Vagina (tissue), 2 donors: Measurements from ENCODE around the gene PACRGL. TPM values are rescaled to one million over a fixed set of nuclear protein-coding genes. Genes with fewer than 3 reads are reported as not detected.

Experiments
- DNase-seq, 2 donors: peaks; one replicate each; pipeline ENCODE4 v3.0.0-alpha.2; 2017; ENCODE audit errors: extremely low spot score in 2 of 2
- H3K27ac ChIP-seq: fragments of 200-600 bp; sonication (generic); one replicate; pipeline ENCODE4 v1.5.1; 2019
- H3K27me3 ChIP-seq: fragments of 200-600 bp; sonication (generic); one replicate; pipeline ENCODE4 v1.5.1; 2019
- H3K36me3 ChIP-seq, 2 donors: fragments of 200-600 bp; sonication (generic); one replicate each; pipeline ENCODE4 v1.5.1; 2017 to 2019
- H3K4me1 ChIP-seq: fragments of 200-600 bp; sonication (generic); one replicate; pipeline ENCODE4 v1.5.1; 2019
- H3K4me3 ChIP-seq, 2 donors: fragments of 200-600 bp; sonication (generic); 1 replicate in 1 of 2; 2 replicates in 1 of 2; pipeline ENCODE4 v1.5.1; 2016 to 2019
- H3K9me3 ChIP-seq: fragments of 200-600 bp; sonication (generic); one replicate; pipeline ENCODE4 v1.5.1; 2019
- POLR2A ChIP-seq, 2 donors: fragments of 450-650 bp; IDR thresholded peaks; one replicate each; pipeline ENCODE4 v1.6.1; 2017; ENCODE audit warnings: antibody characterized with exemption in 2 of 2, mild to moderate bottlenecking in 2 of 2, moderate library complexity in 2 of 2
- POLR2AphosphoS5 ChIP-seq, 2 donors: sonication (generic); formaldehyde crosslinking; IDR thresholded peaks; one replicate each; pipeline ENCODE4 v1.9.0; 2017; ENCODE audit warnings: antibody characterized with exemption in 2 of 2, mild to moderate bottlenecking in 2 of 2, low read depth in 1 of 2; ENCODE audit not compliant: insufficient read depth in 1 of 2
- intact Hi-C: fragments of 100-400 bp; cut with DNase I; formaldehyde crosslinking; loops from one replicate; pipeline ENCODE4 v1.15.1; 2023
- total RNA-seq: library from RNA; depleted of rRNA; stranded (reverse); fragments of >200 nt; gene quantifications from one replicate; pipeline ENCODE4 v1.2.3, GENCODE V29; 2016
- TF ChIP-seq, protein P1 (sequence below), 3 experiments: fragments of 450-650 bp in 2 of 3; fragments of 200-600 bp in 1 of 3; sonication (generic) in 1 of 3; IDR thresholded peaks; one replicate each; pipeline ENCODE4 v1.5.1; 2017 to 2019; ENCODE audit warnings: antibody characterized with exemption in 3 of 3, mild to moderate bottlenecking in 2 of 3, moderate library complexity in 2 of 3

PACRGL gene
- total RNA-seq, 1 donor from 2014 or later = 53.8 TPM

GRCh38 chr4:20666012-20666860 is 34.0 kb upstream of the PACRGL start:
- no peaks in the 10 kb centered on the region for H3K9me3 ChIP-seq
- no peaks in the 10 kb centered on the region for H3K27me3 ChIP-seq
- intact Hi-C loops = no loop called here
- H3K36me3 ChIP-seq = no peaks in the 10 kb centered on the region
- no peak for DNase-seq
- no peaks in the 10 kb centered on the region for H3K4me1 ChIP-seq
- H3K27ac ChIP-seq = no peak overlapping the region
- no peak for TF ChIP-seq POLR2AphosphoS5 (IDR thresholded peaks at IDR 0.05; ENCODE audit: insufficient read depth in 1 of 2, low read depth in 1 of 2)
- TF ChIP-seq, protein P1, sequence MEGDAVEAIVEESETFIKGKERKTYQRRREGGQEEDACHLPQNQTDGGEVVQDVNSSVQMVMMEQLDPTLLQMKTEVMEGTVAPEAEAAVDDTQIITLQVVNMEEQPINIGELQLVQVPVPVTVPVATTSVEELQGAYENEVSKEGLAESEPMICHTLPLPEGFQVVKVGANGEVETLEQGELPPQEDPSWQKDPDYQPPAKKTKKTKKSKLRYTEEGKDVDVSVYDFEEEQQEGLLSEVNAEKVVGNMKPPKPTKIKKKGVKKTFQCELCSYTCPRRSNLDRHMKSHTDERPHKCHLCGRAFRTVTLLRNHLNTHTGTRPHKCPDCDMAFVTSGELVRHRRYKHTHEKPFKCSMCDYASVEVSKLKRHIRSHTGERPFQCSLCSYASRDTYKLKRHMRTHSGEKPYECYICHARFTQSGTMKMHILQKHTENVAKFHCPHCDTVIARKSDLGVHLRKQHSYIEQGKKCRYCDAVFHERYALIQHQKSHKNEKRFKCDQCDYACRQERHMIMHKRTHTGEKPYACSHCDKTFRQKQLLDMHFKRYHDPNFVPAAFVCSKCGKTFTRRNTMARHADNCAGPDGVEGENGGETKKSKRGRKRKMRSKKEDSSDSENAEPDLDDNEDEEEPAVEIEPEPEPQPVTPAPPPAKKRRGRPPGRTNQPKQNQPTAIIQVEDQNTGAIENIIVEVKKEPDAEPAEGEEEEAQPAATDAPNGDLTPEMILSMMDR (IDR thresholded peaks at IDR 0.05) = no peak
- no peak for TF ChIP-seq POLR2A (IDR thresholded peaks at IDR 0.05)
- no peak overlapping the region for H3K4me3 ChIP-seq

DNA sequence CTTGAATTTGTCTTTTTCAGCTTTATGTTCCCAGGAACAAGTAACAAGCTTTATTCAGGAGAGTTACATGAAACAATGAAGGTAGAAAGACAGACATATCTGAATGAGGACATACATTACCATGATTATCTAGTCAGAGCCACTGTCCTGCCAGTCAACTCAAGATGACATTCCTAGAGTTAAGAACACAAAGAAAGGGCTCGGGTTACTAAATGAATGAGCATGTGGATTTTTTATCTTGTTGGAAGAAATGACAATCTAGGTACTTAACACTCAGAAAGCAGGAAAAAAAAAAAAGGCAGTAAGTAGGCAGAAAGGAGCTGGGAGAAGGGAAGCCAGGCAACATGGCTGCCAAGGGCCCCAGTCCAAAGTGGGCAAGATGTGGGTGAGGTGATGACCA is 28.0 kb upstream of the PACRGL start:
- Histone ChIP-seq H3K27me3 (no peaks in the 10 kb centered on the region), H3K36me3 (no peaks in the 10 kb centered on the region), H3K4me3 (no peak overlapping the region), H3K27ac (no peak overlapping the region), H3K9me3 (no peaks in the 10 kb centered on the region), H3K4me1 (no peaks in the 10 kb centered on the region)
- DNase-seq = no peak
- intact Hi-C loops = no loop called here
- TF ChIP-seq, protein P1 (IDR thresholded peaks at IDR 0.05) = no peak
- TF ChIP-seq POLR2AphosphoS5 (IDR thresholded peaks at IDR 0.05; ENCODE audit: insufficient read depth in 1 of 2, low read depth in 1 of 2) = no peak

DNA sequence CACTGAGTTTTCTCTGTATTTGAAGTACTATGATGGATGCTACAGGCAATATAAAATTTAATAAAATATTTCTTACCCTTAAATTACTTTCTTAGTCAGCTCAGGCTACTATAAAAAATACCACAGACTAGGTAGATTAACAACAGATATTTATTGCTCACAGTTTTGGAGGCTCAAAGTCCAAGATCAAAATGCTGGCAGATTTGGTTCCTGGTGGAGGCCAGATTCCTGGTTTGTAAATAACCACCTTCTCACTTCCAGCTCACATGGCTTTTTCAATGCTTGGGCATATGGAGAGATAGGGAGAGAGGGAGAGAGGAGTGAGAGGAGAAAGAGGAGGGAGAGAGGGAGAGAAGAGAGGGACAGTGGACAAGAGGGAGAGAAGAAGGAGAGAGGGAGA is 24.5 kb upstream of the PACRGL start:
- no peaks in the 10 kb centered on the region for H3K9me3 ChIP-seq
- no peaks in the 10 kb centered on the region for H3K27me3 ChIP-seq
- H3K27ac ChIP-seq = no peak overlapping the region
- no peaks in the 10 kb centered on the region for H3K4me1 ChIP-seq
- no peak for DNase-seq
- no peaks in the 10 kb centered on the region for H3K36me3 ChIP-seq
- TF ChIP-seq, protein P1 (IDR thresholded peaks at IDR 0.05) = no peak
- no peak for TF ChIP-seq POLR2A (IDR thresholded peaks at IDR 0.05)
- no peak for TF ChIP-seq POLR2AphosphoS5 (IDR thresholded peaks at IDR 0.05; ENCODE audit: insufficient read depth in 1 of 2, low read depth in 1 of 2)
- intact Hi-C loops = no loop called here
- no peak overlapping the region for H3K4me3 ChIP-seq

DNA sequence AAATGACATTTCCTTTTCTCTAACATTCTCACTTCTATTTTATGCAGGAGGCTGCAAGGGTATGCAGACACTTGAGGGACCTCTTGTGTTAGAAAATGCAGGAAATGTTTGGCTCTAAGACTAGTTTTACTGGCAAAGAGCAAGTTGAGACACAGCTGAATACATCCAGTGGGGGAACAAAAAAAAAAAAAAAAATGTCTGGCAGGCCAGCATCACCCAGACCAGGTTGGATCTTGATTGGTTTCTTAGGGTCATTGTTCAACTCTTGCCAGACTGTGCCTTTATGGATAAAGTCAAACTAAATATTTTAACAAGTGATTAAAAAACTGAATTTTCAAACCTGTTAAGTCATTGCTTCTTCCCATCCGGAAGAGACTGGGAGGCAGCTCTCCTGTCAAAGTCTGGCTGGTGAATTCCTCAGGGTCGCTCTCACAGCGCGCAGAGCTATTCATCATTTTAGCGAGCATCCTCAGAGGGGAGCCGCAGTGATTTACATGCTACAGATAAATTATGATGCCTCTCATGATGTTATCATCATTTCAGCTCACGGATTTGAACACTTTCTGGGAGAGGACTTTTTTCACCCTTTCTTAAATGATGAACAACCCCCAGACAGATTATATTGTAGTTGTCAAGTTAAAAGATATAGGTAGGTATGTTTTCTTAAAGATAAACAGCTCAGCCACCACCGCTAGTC is 23.6 kb upstream of the PACRGL start:
- no peaks in the 10 kb centered on the region for H3K4me1 ChIP-seq
- no peak for DNase-seq
- H3K36me3 ChIP-seq = no peaks in the 10 kb centered on the region
- no peak overlapping the region for H3K4me3 ChIP-seq
- no peaks in the 10 kb centered on the region for H3K9me3 ChIP-seq
- intact Hi-C loops = no loop called here
- TF ChIP-seq POLR2AphosphoS5 (IDR thresholded peaks at IDR 0.05; ENCODE audit: insufficient read depth in 1 of 2, low read depth in 1 of 2) (no peak), POLR2A (IDR thresholded peaks at IDR 0.05) (no peak)
- TF ChIP-seq, protein P1 (IDR thresholded peaks at IDR 0.05) = no peak
- H3K27me3 ChIP-seq = no peaks in the 10 kb centered on the region
- no peak overlapping the region for H3K27ac ChIP-seq

- intact Hi-C loops = no loop called here
- DNase-seq = no peak
- H3K27ac ChIP-seq = no peak overlapping the region
- H3K36me3 ChIP-seq = no peaks in the 10 kb centered on the region
- no peaks in the 10 kb centered on the region for H3K9me3 ChIP-seq
- H3K27me3 ChIP-seq = no peaks in the 10 kb centered on the region
- H3K4me3 ChIP-seq = no peak overlapping the region
- no peaks in the 10 kb centered on the region for H3K4me1 ChIP-seq
- TF ChIP-seq POLR2A (IDR thresholded peaks at IDR 0.05) (no peak), POLR2AphosphoS5 (IDR thresholded peaks at IDR 0.05; ENCODE audit: insufficient read depth in 1 of 2, low read depth in 1 of 2) (no peak)
- TF ChIP-seq, protein P1 (IDR thresholded peaks at IDR 0.05) = no peak
Measured at GRCh38 chr4:20678400-20678799, 21.9 kb upstream of the PACRGL start.
